GM18526 (cell line): ENCODE results near the gene HDLBP.

Experiments
- POLR2A ChIP-seq: IDR thresholded peaks from 3 replicates; pipeline ENCODE4 v1.6.1; 2011; ENCODE audit not compliant: insufficient read length; ENCODE audit errors: extremely low read depth

HDLBP gene

DNA sequence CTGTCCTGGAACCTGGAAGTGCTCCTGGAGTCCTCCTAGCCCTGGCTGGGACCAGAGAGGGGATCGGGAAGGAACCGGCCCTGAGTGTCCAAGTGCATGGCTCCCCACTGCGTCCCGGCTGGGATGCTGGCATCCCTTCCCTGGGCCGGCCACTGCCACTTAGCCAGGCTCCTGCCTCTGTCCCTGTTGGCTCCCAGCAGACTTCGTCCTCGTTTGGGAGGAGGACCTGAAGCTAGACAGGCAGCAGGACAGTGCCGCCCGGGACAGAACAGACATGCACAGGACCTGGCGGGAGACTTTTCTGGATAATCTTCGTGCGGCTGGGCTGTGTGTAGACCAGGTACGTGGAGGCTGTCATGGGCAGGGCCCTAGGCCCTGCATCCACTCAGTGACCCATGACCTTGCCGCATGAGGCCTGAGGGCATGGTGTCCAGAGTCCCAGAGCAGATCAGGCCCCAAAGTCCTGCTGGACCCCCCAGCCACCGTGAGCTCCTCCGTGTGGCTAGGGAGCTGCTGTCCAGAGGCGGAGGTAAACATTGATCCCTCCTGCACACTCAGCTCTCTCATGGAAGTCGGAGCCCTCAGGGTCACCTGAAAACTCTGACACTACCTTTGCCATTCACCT lies 119.9 kb downstream of the HDLBP start:
- TF ChIP-seq POLR2A = no peak

DNA sequence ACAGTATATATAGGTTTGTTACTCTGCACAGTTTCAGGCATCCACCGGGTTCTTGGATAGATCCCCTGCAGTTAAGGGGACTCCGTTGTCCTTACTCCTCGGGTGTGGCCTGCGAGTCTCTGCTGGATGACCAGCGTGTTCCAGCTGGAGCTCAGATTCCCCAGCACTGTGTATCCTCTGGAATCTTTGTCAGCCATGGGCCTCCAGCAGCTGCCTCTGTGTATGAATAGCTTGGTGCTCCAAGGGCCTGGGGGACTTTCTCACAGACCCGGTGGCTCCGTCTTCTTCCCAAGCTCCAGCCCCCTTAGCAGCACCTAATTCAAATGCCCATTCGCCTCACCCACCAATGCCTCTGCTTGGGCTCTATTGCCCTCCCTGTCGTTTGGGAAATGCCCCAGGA lies 120.7 kb downstream of the HDLBP start:
- no peak for TF ChIP-seq POLR2A

- TF ChIP-seq POLR2A = no peak
Observed at GRCh38 chr2:241193271-241193670, 122.2 kb downstream of the HDLBP start.

- no peak for TF ChIP-seq POLR2A
Observed at GRCh38 chr2:241191081-241191480, 124.4 kb downstream of the HDLBP start.

DNA sequence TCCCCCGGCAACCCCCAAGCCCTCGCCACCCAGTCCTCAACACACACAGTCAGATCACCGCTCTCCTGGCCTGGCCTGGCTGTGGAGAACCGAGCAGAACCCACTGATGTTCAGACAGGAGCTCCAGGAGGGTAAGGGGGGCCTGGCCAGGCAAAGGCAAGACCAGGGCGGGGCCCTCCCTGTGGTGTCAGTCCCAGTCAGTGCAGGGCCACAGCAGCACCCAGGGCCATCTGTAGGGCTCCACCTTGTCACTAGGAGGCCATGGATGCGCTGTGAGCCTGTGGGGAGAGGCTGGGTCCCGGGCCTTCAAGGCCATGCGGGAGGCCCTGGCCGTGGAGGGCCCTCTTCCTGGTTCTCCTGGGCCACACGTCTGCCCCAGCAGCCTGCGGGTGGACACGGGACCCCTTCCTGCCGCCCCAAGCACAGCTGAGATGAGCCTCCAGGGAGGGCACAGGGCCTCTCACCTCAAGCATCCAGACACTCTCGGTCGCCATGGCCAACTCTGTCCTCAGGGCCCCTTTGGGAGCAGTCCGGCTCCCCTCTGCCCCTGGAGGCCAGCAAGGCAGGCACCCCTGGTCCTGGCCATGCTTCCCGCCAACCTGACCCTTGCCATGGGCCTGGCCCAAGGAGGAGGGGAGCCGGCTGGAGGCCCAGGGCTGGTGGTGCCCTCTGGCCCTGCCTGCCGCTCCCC lies 125.0 kb downstream of the HDLBP start:
- no peak for TF ChIP-seq POLR2A

GRCh38 chr2:241189856-241190201 lies 125.6 kb downstream of the HDLBP start:
- TF ChIP-seq POLR2A = no peak

DNA sequence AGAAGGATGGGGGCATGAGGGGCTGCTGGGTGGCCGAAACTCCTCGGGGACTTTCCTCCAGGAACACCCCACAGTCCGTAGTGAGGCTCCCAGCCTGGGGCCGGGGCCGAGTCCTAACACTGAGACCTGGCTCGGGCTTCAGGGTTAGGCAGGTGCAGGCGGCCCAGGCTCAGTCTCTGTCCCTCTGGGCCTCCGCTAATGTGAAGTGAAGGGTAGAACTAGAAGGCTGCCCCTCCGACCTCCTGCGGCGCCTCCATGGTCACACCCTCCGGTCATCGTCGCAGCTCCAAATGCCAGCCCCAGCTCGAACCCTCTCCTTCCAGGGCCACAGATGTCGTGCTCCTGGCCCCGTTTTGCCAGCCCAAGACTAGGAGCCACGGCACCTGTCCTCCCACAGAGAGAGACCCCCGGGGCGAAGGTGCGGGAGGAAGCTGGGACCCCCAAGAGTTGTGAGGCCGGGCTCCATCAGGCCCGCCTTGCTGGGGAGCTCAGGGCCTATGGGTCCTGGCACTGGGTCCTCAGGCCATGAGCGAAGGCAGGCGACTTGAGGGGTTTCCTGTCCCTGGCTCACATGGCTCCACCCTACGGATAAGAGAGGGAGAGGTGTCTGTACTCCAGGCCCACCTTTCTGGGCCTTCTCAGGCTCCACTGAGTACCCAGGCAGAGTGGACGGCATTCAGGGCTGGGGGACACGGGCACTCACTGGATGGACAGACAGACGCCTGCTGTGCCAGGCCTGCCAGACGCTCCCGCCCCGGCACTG lies 126.2 kb downstream of the HDLBP start:
- TF ChIP-seq POLR2A = no peak

DNA sequence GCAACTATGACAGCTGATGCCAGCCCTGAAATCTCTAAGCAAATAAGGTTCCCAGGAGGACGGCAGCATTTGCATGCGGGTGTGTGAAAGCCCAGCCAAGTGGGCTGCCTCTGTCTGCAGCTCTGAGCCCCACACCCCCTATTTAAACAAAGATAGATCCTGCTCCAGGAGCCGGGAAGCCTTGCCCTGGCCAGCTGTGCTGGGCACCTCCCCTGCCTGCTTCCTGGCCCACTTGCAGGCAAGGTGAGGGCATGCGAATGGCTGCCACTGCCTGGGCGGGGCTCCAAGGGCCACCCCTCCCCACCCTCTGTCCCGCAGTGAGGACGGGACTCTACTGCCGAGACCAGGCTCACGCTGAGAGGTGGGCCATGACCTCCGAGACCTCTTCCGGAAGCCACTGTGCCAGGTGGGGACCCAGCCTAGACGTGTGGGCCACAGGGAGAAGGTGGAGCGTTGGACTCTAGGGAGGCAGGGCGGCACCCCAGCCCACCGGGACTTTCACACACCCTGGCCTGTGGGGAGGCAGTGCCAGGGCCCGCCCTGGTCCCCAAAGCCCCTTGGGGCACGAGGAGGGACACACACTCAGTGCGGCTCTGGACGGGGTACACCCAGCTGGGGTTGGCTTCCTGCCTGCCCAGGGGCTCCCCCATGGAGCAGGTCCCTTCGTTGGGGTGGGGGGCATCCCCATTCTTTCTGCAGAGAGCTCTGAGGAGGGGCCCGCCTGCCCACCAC lies 126.9 kb downstream of the HDLBP start, which contains the start of gene ANO7:
Gene ANO7 (plus strand): TSS at position 317 of the 732 bp plus-strand sequence. CDS start 1,387 bp downstream, outside the sequence.
- TF ChIP-seq POLR2A = no peak

DNA sequence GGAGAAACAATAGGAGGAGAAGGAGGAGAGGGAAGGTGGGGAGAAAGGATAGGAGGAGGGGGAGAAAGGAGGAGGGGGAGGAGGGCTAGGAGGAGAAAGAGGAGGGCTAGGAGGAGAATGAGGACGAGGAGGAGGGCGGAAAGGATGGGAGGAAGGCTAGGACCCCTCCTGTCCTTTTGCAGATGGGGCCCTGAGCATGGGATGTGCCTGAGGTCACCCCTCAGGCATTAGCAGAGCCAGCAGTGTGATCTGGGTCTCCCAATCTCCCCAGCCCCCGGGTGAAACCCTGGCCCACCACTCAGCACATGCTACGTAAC lies 127.6 kb downstream of the HDLBP start:
- TF ChIP-seq POLR2A = no peak

- TF ChIP-seq POLR2A = no peak
Observed at GRCh38 chr2:241187101-241187917, 128.2 kb downstream of the HDLBP start.

DNA sequence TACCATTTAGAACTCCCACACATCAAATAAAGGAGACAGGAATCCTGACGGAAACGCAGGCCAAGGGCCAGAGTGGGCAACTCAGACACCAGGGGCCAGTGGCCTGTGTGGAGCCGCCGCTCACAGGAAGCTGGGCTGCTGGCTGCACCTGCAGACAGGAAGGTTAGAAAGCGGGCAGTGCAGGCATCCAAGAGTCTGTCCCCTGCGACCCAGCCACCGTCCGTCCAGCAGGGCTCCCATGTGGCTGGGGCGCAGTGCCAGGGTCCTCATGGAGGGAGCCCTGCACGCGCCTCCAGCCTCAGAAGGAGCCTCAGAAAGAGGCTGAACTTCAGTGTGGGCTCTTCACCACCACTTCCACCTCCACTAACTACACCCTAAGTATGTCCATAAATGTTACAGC lies 129.5 kb downstream of the HDLBP start:
- TF ChIP-seq POLR2A = no peak

DNA sequence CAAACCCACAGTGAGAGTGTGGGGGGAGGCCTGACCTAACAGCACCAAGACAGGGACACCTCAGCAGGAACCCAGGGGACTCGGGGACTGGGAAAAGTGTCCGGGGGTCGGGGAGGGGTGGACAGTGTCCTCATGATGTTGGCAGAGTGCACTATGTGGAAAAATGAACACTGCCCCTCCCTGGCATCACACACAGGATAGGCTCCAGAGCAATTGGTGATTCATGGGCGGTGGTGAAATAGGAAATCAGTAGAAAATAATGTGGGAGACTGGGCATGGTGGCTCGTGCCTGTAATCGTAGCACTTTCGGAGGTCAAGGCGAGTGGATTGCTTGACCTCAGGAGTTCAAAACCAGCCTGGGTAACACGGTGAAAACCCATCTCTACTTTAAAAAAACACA lies 130.6 kb downstream of the HDLBP start:
- no peak for TF ChIP-seq POLR2A

DNA sequence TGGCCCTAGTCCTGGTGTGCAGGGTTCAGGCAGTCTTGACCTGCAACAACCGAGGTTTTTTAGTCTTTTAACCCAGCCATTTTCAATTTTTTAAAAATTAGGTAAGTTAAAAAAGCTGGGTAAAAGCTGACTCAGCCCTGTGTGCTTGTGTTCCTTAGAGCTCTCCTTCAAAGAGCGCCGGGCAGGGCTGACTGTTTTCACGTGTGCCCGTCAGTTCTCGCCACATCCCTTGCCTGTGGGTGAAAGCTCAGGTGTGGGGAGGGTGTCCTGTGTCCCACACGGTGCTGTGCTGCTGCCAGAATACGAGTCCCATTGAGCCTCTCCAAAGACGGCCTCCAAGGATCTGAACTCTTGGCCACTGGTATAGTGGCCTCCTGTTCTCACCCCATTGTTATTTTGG lies 132.3 kb downstream of the HDLBP start:
- TF ChIP-seq POLR2A = no peak

- TF ChIP-seq POLR2A = no peak
Observed at GRCh38 chr2:241182531-241183133, 132.8 kb downstream of the HDLBP start.
